Ureter (tissue), 1 donor: ENCODE data around the gene CFAP100. TPM values are rescaled to one million over a fixed set of nuclear protein-coding genes. Genes with fewer than 3 reads are reported as not detected.

ENCODE experiments used
- DNase-seq: peaks from one replicate; pipeline ENCODE4 v3.0.0-alpha.2; 2020; ENCODE audit warnings: low spot score
- total RNA-seq: library from RNA; stranded (reverse); gene quantifications from one replicate; pipeline ENCODE4 v1.2.4, GENCODE V29; 2023
- donor health status: DM: yes; HTN: yes; CAD: no.

Gene CFAP100
- not detected for total RNA-seq

DNA sequence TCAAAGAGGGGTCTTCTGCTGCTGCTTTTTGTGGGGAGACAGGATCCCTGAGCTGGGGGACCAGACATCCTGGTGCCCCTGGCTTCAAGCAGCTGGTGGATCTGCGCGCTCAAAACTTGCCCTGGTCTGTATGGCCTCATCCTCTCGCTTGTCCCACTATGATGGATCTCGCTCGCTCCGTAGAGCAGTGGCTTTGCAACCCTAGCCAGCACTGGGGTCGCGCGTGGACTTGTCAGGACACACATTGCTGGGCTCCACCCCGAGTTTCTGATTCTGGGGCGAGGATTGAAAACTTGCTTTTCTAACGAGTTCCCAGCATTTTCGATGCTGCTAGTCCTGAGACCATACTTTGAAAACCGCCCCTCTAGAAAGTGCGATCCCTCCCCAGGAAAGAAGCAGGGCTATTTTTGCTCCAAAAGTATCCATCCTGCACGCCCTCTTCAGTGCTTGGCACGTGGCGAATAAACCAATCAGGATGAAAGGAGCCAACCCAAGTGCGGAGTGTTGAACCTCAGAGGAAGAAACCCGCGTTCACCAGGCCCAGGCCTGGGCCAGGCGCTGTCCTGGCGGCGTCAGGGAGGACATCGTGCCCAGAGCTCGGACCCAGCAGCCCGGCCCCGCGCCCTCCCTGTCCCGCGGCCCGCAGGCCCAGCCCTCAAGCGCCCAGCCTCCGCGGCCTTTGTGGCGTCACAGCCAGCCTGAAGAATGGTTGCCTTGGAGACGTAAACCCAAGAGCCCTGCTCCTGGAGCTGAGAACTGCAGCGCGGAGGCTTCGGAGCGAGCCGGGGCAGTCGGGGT lies at the start of gene CFAP100:
TSS of gene CFAP100 (plus strand) at position 731 of the 798 bp plus-strand sequence. CDS start 1,092 bp downstream, outside the sequence.
- no peak for DNase-seq

DNA sequence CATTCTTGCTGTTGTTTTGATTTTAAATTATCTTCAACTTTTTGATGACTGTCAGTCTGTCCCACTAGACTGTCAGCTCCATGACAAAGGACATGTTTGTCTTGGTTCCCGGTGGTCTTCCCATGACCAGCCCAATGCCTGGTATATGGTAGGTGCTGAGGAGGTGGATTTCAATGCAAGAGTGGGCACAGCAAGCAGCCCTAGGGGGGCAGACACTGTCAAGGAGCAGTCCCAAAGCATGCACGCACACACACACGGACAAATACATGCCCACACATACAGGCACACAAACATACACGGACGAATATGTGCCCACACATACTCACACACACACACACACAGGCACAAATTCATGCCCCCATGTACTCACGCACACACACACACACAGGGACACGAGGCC lies 49.5 kb upstream of the CFAP100 start:
- DNase-seq, result no peak

DNA sequence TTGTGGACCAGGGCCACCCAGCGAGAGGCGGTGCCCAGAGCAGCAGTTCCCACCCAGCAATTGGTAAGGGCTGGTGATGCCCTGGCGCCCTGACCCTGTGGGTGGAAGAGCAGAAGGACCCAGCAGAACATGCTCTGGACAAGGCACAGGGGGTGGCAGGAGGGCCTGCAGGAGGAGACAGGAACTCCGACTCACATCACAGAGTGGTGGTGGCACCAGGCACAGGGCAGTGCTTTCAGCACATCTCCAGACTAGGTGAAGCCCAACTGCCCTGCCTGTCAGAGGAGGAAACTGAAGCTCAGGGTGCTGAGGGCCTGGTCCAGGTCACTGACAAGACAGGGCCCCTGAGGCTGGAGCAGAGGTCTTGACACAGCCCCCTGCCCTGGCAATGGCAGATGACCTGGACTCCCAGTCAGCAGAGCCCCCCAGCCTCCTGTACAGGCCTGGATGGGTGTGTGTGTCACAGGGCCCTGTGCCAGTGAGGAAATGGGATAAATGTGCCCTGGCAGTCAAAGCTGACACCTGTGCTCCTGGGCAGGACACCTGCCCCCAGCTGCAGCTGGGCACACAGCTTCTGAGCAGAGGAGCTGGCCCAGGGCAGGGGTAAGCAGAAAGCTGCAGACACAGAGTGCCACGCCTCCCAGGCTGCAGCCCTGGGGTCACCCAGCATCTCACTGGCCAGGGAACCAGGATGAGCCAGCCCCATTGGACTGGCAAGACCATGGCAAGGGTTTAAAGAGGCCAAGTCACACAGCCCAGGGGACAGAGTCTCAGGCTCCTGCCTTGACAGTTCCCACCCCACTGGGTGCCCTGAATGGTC lies 48.9 kb upstream of the CFAP100 start:
- DNase-seq, result peak; percentile 34

DNA sequence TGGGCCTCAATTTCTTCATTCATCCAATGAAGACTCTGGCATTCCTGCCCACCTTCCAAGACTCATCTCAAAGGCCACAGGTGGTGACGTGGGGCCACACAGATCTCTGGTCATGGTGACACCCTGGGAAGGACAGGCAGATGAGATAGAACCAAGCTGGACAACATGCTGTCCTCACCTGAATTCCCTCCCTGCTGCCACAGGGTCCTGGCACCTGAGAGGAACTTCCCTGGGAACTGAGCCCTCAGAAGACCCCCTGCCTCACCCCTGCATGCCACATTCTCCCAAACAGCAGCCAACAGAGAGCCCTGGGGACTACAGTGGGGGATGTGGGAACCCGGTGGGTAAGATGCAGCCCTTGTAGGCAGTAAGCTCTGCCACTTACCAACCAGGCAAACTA lies 48.2 kb upstream of the CFAP100 start:
- DNase-seq, result peak; percentile 29

DNA sequence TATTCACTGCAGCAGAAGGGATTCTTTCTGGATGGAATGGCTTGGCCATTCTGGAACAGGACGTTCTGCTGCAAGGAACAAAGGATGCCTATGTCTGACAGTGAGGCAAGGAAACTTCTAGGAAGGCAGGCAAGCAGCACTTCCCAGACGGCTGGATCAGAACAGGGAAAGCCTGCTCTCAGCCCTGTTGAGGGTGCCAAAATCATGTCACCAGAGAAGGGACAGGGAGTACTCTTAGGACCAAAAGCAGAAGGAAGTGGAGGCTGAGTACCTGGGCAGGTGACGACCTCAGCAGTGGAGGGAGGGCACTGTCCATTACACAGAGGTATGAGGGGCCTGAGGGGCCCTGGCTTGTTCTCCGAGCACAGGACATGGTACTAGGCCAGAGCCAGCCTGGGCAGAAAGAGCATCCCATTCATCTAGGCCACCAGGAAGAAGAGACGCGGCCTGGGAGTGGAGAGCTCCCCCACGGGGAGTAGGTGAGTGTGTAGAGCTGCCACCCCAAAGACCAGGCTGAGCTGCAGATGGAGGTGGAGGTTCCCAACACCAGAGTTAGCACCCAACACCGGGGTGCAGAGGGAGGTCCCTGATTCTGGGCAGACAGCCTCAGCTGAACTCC lies 47.1 kb upstream of the CFAP100 start:
- peak; percentile 32 for DNase-seq

DNA sequence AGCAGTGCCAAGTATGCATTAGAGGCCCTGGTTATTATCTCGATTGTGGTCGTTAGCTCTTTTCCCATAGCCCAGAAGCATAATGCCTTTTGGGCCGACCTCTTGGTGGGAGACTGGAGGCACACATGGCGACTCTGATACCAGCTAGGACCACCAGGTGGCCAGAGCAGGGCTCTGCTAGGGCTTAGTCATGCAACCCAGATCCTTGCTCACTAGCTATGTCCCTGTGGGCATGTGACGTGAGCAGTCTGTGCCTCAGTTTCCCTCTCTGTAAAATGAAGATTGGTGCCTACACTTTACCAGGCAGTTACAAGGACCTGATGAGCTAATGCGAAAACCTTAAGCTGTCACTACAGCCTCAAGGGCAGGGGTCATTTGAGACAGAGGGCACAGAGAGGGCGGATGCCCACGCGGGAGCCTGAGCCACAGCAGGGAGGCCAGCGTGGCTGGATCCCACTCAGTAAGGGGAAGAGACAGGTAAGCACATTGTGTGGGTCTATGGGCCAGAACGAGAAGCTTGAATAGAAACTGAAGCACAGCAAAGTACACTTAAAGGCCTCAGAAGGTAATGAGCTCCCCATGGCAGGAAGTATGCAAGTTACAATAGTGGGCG lies 46.3 kb upstream of the CFAP100 start:
- peak; percentile 36 for DNase-seq

DNA sequence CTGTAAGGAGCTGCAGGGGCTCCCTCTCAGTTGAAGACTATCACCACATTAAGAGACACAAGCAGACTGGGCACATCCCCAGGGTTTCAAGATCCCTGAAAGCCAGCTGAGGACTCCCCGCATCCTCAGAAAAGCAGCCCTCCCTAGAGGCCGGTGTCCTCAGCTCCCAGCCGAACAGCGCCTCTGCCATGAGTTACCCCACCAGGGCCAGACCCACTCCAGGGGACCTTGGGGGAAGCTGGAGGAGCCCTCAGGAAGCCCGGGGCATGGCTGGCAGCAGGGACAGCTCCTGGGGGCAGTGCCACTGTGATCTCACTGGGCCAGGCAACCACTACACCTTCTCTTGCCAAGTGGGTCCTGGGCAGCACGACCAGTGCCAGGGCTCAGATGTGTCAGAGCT lies 45.6 kb upstream of the CFAP100 start:
- peak; percentile 32 for DNase-seq

DNA sequence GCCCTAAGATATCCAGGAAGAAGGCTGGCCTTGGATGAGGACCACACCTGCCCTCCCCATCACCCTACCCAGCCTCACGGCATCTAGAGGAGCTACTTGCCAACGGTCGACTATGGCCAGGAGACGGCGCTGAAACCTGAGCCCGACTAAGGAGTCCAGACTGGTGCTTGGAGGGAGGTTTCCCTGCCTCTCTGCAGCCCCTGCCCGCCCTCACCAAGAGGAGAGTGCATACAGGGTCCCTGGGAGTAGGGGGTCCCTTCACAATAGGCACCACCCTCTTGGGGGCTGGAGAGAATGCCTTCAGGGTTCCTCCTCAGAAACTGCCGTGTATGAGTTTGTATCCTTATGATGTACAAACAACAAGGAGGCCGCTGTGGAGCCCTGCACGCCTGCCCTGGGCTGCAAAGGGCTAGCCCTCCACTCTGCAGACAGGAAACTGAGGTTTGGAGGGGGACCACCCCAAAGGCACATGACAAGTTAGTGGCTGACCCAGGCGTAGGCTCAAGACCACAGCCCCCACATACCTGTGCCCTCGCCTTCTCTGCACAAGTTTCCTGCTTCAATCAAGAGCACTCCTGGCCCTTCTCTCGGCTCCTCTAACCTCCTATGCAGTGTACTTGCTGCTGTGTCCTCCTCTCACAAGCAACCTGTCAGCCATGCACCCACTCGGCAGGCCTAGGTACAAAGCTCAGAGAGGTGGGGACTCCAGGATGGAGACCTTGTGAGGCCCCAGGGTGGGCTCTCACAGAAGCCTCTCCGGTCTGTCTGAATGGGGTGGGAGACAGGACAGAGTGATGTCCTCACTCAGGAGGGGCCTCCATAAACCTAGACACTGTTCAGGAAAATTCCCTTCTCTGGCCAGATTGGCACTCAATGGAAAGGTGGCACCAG lies 44.9 kb upstream of the CFAP100 start:
- no peak for DNase-seq

DNA sequence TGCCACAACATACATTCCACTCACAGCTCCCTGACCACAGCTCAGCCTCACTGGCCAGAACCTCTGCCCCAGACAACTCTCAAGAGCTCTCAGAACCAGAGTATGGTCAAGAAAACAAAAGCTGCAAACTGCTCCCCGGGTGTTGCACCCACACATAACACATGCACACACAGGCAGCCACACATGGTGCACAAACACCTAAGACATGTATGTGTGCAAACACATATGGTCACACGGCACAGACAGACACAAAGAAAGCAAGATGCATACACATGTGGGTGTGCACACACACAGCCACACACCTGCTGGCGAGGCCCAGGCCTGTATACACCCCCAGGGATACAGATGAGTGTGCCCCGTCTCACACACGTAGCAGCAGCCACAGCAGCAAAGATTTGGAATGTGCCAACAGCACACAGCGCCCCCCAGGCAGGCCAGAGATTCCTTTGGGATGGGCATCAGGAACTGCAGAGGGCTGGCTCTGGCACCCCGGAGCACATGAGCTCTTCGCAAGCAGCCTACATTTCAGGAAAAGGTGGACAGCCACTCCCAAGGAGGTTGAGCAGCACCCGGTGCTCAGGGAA lies 44.1 kb upstream of the CFAP100 start:
- DNase-seq, result no peak

DNA sequence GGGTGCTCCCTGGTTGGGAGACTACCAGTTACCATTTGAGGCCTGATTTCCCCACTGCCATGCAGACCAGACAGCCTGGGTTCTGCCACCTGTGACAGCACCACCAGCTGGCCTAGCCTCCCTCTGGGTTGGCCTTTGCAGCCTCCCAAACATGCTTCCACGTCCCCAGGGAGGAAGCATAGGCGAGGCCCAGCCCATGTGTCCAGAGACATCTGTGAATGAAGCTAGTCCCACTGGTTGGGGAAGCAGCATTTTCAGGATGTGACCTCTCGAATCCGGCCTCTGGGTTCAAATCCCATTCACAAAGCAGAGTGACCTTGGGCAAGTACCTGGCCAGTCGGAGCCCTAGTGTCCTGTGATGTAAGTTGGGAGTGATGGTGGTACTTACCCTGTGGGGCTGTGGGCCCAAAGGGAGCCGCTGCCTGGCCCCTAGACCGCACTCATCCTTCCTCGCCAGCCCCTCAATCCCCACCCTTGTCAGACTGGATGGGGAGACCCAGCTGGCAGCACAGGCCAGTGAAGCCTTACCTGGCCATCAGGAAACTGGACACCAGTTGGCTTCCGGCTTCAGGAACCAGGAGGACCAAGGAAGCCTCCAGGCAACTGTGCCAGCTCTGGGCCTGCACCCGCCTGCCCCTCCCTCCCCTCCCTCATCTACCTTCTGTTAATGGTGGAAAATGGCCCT lies 43.5 kb upstream of the CFAP100 start:
- no peak for DNase-seq

DNA sequence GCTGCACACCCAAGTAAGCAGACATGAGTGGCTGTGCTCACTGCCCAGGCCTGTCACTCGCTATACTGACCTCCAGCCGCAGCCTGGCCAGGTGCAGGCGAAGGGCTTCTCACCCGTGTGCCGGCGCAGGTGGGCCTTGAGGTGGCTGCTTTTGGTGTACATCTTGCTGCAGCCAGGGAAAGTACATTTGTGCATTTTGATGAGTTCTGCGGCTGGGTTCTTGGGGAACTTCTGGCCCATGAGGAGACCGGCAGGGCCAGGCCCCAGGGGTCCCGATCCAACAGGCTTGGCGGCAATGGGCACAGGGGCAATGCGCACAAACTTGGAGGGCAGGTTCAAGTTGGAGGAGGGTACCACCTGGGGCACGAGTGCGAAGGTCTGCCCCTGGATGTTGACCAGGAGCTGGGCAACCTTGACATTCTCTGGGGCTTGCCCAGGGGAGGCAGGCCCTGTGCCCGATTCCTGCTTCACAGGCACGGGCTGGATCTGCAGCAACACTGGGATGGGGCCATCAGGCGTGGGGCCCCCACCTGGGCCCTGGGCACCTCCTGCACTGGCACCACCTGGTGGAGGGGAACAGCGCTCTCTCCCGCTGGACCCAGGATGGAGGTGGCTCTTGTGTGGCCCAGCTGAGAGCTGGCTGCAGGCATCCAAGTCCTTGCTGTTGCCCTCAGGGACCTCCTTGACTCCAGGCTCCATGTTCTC lies 42.8 kb upstream of the CFAP100 start:
- DNase-seq, result no peak

DNA sequence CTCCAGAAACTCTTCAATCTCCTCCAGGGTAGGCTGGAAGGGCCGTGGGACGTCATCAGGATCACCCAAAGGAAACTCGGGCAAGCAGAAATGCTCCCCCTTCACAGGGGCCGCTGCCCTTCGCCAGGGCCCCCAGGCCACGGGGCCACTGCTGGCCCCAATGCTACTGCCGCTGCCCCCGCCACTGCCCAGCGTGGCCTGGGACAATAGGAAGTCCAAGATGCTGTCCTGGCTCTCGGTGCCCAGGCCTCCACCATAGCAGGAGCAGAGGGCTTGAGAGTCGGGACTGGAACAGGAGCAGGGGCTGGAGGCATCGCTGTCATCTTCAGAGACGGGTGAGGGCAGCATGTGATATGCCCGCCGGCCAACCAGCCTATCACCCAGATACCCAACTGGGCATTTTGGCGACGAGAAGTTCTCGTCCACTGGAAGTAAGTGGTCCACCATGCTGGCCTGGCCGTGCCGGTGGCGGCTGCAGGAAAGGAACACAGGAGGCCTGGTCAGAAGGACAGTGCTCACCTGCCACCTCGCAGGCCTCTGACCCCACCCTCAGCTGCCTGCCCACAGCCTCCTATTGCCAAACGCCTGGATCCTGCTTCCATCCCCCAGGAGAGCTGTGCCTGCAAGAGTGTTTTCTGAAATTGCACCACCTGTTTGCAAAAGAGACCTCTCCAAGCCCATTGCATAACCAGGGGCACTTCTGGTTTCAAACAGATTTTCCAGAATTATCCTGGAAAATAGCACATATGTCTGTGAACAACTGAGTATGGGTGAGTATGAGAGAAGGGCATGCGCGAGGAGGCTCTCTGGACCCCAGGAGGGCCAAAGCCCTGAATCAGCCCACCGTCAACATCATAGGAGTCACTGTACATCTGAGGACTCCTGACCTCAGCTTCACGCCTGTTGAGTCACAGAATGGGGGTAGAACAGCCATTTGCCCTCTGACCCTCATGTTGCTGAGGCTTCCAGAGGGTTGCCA lies 41.9 kb upstream of the CFAP100 start:
- DNase-seq, result no peak

DNA sequence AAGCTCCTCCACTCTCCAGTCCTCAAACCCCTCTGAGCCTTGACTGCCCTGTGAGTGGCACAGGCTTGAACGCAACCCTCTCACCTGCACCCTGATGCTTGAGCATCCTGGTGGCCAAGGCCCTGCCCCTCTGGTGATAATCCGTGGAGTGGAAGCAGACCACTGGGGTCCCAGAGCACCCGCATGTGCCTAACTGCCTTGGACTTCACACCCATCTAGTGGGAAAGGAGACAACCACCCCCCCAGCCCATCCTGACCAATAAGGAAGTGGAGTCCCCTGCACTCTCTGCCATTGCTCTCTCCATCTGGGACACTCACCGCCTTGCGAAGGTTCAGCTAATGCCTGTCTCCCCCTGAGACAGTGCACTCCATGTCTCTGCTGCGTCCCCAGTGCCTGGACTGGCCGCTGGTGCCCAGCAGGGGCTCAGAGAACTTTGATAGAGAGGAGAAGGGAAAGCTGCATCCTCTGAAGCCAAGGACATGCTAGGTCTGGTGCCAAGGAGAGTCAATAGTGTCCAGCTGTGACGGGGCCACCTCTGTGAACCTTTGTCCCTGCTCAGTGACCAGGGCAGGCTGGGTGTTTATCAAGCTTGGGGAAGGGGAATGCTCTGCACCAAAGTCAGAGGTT lies 40.9 kb upstream of the CFAP100 start:
- DNase-seq, result no peak

DNA sequence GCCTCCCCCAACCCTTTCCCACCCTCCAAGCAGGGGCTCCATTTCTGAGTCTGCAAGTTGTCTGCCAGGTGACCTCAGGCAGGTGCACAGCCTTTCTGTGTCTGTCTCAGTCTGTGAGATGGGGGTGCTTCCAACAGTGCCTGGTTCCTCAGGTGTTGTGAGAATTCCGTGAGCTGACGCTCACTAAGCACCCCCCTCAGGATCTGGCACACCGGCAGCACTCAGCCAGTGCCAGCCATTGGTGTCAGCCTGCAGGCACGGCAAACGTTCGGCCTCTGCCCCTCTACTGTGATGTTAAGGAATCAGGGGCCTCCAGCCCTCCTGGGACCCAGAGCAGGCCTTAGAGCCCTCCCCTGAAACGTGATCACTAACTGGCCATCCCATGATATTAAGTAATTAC lies 39.9 kb upstream of the CFAP100 start:
- DNase-seq, result no peak

DNA sequence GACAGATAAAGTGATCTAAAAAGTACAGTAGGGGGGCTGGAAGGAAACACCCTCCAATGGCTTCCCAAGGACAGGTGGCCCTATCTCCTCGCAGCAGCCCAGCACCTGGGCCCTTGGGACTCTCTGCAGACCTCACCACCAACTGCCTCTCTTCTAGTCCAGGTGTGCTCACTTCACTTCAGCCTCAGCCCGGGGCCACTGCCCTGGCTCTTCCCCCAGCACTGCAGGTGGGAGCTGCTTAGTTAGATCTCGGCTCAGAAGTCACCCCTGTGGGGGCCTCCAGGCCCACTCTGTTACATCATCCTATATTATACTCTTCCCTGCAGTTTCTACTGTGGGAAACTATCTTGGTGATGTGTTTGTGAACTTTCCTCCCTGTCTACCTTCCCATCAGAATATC lies 39.5 kb upstream of the CFAP100 start:
- no peak for DNase-seq

DNA sequence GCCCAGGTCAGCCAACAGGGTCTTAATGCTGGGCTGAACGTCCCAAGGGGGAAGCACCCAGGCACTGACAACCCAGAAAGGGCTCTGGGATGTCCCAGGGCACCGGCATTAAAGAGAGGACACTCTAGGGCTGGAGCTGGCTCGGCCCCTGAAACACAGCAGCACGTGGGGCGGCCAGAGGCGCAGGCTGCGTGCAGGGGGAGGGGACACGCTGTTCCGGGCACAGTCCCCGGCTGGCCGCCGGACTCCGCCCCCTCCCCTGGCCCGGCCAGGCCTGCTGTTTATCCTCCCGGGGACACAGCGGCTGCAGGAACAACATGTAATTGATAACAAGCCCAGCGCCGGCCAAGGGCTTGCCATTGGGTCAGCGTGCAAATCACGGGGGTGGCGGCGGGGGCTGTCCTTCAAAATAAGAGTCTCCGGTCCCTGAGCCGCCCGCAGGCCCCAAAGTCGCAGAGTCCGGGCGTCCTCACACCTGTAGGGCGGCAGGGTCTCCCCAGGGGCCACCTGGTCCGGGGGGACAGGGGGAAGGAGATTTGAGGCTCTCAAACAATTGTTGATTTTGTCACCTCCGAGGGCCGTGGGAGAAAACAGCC lies 38.8 kb upstream of the CFAP100 start:
- peak; percentile 95 for DNase-seq
